HEK293 (cell line): ENCODE data around the gene BBS9.
"Not testable (repeated sequence)": the region's sequence is repeated elsewhere in the genome, so short reads cannot be mapped to it uniquely, and the experiment has no call there.

Experiments
- CTCF ChIA-PET: fragments of 350-600 bp; formaldehyde crosslinking; extraction: SDS; loops from one replicate; lab custom pipeline; 2021; ENCODE audit warnings: antibody characterized with exemption; lab: Yijun Ruan, JAX
- POLR2A ChIA-PET: fragments of 300-600 bp; formaldehyde crosslinking; extraction: SDS; loops from one replicate; lab custom pipeline; 2020; ENCODE audit warnings: antibody characterized with exemption, inconsistent platforms; lab: Yijun Ruan, JAX
- H3K27ac ChIP-seq: fragments of 200-500 bp; sonication (Bioruptor generic); 2 replicates; pipeline ENCODE4 v1.5.1; 2014; ENCODE audit warnings: low read depth, low read length, control low read depth, inconsistent platforms; ENCODE audit errors: extremely low read depth
- H3K36me3 ChIP-seq, 2 experiments: fragments of 200-500 bp in 1 of 2; sonication (Bioruptor generic) in 1 of 2; 1 replicate in 1 of 2; 2 replicates in 1 of 2; pipeline ENCODE4 v1.5.1; 2014 to 2017; ENCODE audit warnings: inconsistent platforms in 2 of 2, low read length in 2 of 2; ENCODE audit not compliant: control insufficient read depth in 2 of 2, insufficient read depth in 1 of 2
- H3K4me1 ChIP-seq: fragments of 200-500 bp; sonication (Bioruptor generic); 2 replicates; pipeline ENCODE4 v1.5.1; 2014; ENCODE audit warnings: mild to moderate bottlenecking, low read length, inconsistent platforms; ENCODE audit not compliant: control insufficient read depth, insufficient read depth
- H3K4me3 ChIP-seq: 2 replicates; pipeline ENCODE4 v1.5.1; 2011; ENCODE audit warnings: low read depth, mild to moderate bottlenecking, control low read depth, low read length, moderate library complexity
- H3K9me3 ChIP-seq: fragments of 200-500 bp; sonication (Bioruptor generic); 2 replicates; pipeline ENCODE4 v1.5.1; 2014; ENCODE audit warnings: low read depth, low read length, inconsistent platforms; ENCODE audit not compliant: control insufficient read depth, insufficient read depth
- GLI4 ChIP-seq: fragments of 450-650 bp; formaldehyde crosslinking; IDR thresholded peaks from 2 replicates; pipeline ENCODE4 v1.5.1; 2016; ENCODE audit warnings: missing biosample characterization, missing genetic modification characterization
- MZF1 ChIP-seq: fragments of 450-650 bp; formaldehyde crosslinking; IDR thresholded peaks from 2 replicates; pipeline ENCODE4 v1.5.1; 2017; ENCODE audit warnings: missing biosample characterization, missing genetic modification characterization, borderline replicate concordance
- SP2 ChIP-seq: fragments of 450-650 bp; formaldehyde crosslinking; IDR thresholded peaks from 2 replicates; pipeline ENCODE4 v1.5.1; 2016; ENCODE audit warnings: missing biosample characterization, missing genetic modification characterization
- ZNF19 ChIP-seq: fragments of 450-650 bp; formaldehyde crosslinking; IDR thresholded peaks from 2 replicates; pipeline ENCODE4; 2016; ENCODE audit warnings: missing biosample characterization, missing genetic modification characterization, low read depth
- ZNF544 ChIP-seq: fragments of 450-650 bp; formaldehyde crosslinking; IDR thresholded peaks from 2 replicates; pipeline ENCODE4 v1.5.0; 2017; ENCODE audit warnings: missing biosample characterization, missing genetic modification characterization
- ZNF777 ChIP-seq: fragments of 450-650 bp; formaldehyde crosslinking; IDR thresholded peaks from 2 replicates; pipeline ENCODE4 v1.5.1; 2017; ENCODE audit warnings: missing biosample characterization, missing genetic modification characterization, borderline replicate concordance
- TF ChIP-seq, protein P1 (sequence below): fragments of 450-650 bp; formaldehyde crosslinking; IDR thresholded peaks from 2 replicates; pipeline ENCODE4 v1.5.0; 2017; ENCODE audit warnings: missing biosample characterization, missing genetic modification characterization, borderline replicate concordance
- TF ChIP-seq, protein P2 (sequence below): fragments of 450-650 bp; formaldehyde crosslinking; IDR thresholded peaks from 2 replicates; pipeline ENCODE4 v1.5.1; 2016; ENCODE audit warnings: missing biosample characterization, missing genetic modification characterization
- TF ChIP-seq, protein P3 (sequence below): fragments of 450-650 bp; formaldehyde crosslinking; conservative IDR thresholded peaks from 2 replicates; pipeline ENCODE4 v1.5.1; 2016; ENCODE audit warnings: low read depth, missing biosample characterization, missing genetic modification characterization

The BBS9 gene

DNA sequence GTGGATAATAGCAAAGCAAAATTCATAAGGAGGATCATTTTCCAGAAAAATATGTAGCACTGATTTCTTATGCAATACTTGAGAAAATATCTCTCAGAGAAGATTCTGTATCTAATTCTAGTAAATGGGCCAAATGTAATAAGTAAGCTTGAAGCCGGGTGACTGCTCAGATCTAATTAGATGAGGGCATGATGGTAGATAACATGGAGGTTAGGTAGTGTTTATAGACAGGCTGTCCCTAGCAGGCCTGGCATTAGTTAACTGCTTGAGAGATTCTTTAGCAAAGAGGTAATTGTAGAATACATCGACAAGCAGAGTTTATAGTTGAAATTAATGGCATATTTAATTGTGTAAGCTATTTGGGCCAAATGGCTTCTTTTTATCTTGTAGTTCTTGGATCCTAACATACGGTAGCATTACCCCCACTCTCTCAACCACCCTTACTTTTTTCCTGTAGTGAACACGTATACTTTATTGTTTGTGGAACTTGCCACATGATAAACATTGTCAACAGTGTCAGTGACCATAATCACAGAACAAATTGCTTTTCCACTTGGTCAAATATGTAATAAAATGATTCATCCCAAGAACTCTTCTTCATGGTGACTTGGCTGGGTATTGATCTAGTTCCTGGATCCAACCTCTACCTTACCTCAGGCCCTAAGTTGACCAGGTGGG is 343.1 kb downstream of the BBS9 start (continued):
- TF ChIP-seq, protein P1, sequence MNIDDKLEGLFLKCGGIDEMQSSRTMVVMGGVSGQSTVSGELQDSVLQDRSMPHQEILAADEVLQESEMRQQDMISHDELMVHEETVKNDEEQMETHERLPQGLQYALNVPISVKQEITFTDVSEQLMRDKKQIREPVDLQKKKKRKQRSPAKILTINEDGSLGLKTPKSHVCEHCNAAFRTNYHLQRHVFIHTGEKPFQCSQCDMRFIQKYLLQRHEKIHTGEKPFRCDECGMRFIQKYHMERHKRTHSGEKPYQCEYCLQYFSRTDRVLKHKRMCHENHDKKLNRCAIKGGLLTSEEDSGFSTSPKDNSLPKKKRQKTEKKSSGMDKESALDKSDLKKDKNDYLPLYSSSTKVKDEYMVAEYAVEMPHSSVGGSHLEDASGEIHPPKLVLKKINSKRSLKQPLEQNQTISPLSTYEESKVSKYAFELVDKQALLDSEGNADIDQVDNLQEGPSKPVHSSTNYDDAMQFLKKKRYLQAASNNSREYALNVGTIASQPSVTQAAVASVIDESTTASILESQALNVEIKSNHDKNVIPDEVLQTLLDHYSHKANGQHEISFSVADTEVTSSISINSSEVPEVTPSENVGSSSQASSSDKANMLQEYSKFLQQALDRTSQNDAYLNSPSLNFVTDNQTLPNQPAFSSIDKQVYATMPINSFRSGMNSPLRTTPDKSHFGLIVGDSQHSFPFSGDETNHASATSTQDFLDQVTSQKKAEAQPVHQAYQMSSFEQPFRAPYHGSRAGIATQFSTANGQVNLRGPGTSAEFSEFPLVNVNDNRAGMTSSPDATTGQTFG, result no peak
- TF ChIP-seq, all 188 proteins: peak for 0

DNA sequence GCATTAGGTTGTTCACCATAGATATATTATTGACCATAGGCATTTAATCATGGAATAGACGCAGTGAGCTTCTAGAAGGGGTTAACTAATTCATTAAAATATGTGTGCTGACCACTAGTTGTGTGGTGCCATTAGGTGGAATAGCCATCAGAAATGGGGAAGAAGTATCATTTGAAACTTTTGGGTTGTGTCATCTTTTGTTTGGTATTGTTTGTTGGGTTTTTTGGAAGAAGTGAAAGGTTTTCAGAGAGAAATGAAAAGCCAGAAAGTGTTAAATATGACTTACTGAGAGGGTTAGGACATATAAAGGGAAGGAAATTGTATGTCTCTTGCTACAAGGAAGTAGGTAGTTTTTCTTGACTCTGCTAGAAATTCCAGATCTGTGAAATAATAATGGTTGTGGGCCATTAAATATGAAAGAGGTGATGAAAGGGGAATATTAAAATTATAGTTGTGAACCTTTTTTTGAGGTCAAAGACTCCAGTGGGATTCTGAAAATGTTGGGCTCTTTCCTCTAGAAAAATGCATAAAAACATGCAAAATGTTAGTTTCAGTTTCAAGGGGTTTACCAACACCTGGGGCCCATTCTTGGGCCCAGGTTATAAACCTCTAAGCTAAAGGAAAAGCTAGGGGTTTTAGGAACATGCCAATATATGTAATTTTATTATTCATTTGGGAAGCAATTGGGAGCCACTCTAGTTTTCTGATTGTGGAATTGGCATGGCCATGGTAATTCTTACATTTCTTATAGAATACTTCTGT is 348.5 kb downstream of the BBS9 start:
- POLR2A ChIA-PET, result no interaction called here
- TF ChIP-seq ZNF777 (tag by site-specific recombination) (no peak), ZNF19 (tag by site-specific recombination) (no peak), MZF1 (tag by site-specific recombination) (no peak), GLI4 (tag by site-specific recombination) (no peak), ZNF544 (tag by site-specific recombination) (no peak)
- TF ChIP-seq, protein P2, sequence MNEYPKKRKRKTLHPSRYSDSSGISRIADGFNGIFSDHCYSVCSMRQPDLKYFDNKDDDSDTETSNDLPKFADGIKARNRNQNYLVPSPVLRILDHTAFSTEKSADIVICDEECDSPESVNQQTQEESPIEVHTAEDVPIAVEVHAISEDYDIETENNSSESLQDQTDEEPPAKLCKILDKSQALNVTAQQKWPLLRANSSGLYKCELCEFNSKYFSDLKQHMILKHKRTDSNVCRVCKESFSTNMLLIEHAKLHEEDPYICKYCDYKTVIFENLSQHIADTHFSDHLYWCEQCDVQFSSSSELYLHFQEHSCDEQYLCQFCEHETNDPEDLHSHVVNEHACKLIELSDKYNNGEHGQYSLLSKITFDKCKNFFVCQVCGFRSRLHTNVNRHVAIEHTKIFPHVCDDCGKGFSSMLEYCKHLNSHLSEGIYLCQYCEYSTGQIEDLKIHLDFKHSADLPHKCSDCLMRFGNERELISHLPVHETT (tag by site-specific recombination), result no peak
- TF ChIP-seq, all 188 proteins: peak for 0
- no peaks in the 10 kb centered on the region for H3K9me3 ChIP-seq
- no peaks in the 10 kb centered on the region for H3K4me1 ChIP-seq
- H3K4me3 ChIP-seq, result no peak overlapping the region
- CTCF ChIA-PET, result interaction anchor here (0.6 kb wide), 1 partner anchor 142 kb away, joined by 3 read pairs; no protein-coding TSS in a partner anchor
- no peak overlapping the region for H3K27ac ChIP-seq
- H3K36me3 ChIP-seq, result no peaks in the 10 kb centered on the region

DNA sequence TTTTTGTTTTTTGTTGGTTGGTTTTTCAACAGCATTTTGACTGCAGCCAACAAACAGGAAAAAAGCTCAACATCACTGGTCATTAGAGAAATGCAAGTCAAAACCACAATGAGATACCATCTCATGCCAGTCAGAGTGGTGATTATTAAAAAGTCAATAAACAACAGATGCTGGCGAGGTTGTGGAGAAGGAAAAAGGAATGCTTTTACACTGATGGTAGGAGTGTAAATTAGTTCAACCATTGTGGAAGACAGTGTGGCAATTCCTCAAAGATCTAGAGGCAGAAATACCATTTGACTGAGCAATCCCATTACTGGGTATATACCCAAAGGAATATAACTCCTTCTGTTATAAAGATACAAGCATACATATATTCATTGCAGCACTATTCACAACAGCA is 355.1 kb downstream of the BBS9 start:
- H3K4me3 ChIP-seq, H3K36me3 ChIP-seq, POLR2A ChIA-PET, H3K27ac ChIP-seq, H3K4me1 ChIP-seq, H3K9me3 ChIP-seq: not testable (repeated sequence)
- CTCF ChIA-PET, result interaction anchor here (0.7 kb wide), 1 partner anchor 529 kb away, joined by 4 read pairs; no protein-coding TSS in a partner anchor

DNA sequence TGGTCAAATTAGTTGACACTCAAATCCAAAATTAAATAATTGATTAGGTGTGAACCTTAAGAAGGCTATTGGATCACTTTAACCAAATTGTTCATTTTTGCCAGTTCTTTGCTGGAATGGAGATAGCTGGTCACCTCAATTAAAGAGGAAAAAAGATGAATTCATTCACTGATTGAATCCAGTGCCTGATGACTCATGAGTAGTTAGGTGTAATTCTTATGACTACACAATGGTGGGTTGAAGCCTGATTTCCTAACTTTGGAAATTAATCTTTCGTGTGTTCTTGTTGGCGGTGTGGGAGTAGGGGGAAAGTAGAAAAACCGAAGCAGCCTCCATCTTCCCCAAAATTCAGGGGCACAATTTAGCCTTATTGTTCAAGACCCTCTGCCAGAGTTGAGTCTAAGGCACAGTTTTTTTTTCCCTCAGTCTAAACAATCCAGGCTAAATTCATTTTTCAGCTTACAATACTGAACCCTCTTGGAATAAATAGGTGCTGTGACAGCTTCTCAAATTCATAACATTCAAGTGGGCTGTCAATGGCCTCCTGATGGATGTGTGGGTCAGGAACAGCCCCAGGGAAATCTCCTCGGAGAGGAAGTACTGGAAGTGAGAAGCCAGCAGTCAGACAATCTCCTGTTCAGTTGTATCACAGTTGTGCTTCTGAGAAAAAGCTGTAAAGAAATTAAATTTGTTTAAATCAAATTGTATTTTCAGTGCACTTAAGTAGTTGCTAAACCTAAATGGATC is 356.6 kb downstream of the BBS9 start:
- no peaks in the 10 kb centered on the region for H3K36me3 ChIP-seq
- H3K27ac ChIP-seq, result no peak overlapping the region
- TF ChIP-seq, protein P3, sequence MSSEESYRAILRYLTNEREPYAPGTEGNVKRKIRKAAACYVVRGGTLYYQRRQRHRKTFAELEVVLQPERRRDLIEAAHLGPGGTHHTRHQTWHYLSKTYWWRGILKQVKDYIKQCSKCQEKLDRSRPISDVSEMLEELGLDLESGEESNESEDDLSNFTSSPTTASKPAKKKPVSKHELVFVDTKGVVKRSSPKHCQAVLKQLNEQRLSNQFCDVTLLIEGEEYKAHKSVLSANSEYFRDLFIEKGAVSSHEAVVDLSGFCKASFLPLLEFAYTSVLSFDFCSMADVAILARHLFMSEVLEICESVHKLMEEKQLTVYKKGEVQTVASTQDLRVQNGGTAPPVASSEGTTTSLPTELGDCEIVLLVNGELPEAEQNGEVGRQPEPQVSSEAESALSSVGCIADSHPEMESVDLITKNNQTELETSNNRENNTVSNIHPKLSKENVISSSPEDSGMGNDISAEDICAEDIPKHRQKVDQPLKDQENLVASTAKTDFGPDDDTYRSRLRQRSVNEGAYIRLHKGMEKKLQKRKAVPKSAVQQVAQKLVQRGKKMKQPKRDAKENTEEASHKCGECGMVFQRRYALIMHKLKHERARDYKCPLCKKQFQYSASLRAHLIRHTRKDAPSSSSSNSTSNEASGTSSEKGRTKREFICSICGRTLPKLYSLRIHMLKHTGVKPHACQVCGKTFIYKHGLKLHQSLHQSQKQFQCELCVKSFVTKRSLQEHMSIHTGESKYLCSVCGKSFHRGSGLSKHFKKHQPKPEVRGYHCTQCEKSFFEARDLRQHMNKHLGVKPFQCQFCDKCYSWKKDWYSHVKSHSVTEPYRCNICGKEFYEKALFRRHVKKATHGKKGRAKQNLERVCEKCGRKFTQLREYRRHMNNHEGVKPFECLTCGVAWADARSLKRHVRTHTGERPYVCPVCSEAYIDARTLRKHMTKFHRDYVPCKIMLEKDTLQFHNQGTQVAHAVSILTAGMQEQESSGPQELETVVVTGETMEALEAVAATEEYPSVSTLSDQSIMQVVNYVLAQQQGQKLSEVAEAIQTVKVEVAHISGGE (tag by site-specific recombination), result no peak
- TF ChIP-seq SP2 (tag by site-specific recombination), result no peak
- H3K4me3 ChIP-seq, result no peak overlapping the region
- POLR2A ChIA-PET, result no interaction called here
- H3K9me3 ChIP-seq, result no peaks in the 10 kb centered on the region
- CTCF ChIA-PET, result no interaction called here
- no peaks in the 10 kb centered on the region for H3K4me1 ChIP-seq
